Caki2 (cell line): ENCODE measurements around the gene CETN3. TPM values are rescaled to one million over a fixed set of nuclear protein-coding genes. Genes with fewer than 3 reads are reported as not detected.

Source experiments
- DNase-seq: peaks from one replicate; pipeline ENCODE4 v3.0.0-alpha.2; 2015; ENCODE audit warnings: low read depth
- in situ Hi-C: cut with HindIII; loops from 2 replicates; pipeline ENCODE4 v1.10.0; 2016; ENCODE audit warnings: low sequenced_read_pairs, low pct_unique_long_range_greater_than_20kb, mixed read lengths
- total RNA-seq: library from RNA; depleted of rRNA; stranded (reverse); fragments of >200 nt; shearing (Covaris generic); gene quantifications from 2 replicates; pipeline ENCODE4 v1.2.3, GENCODE V29; 2014; ENCODE audit warnings: low replicate concordance; rRNA removed

Gene CETN3
- 11.9 and 33.2 TPM in 2 replicates for total RNA-seq

GRCh38 chr5:90409318-90410177 is at the start of gene CETN3:
CETN3 (minus strand) TSS chr5:90409756; CDS start chr5:90409661, 95 bp downstream.
- peak; percentile 87 for DNase-seq
- in situ Hi-C loops = no loop called here

DNA sequence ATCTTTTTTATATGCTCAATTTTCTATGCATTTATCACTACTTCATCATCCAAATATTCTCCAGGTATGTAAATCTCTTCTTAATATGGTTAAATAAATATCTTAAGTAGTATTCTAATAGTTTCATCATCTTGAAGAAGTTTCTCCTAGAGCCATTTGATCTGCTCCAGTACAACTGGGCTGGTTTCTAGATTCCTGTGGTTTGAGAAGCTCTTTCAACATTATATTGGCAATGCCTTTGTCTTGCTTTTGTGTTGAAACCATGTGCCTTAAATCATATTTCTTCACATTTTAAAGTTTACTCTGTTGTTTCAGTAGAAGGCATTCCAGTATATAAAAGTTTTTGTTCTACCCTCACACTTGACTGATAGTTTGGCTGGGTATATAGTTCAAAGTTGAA is 37.4 kb upstream of the CETN3 start:
- DNase-seq = no peak
- in situ Hi-C loops = no loop called here

GRCh38 chr5:90440644-90441043 is 31.1 kb upstream of the CETN3 start:
- DNase-seq = no peak
- in situ Hi-C loops = no loop called here

DNA sequence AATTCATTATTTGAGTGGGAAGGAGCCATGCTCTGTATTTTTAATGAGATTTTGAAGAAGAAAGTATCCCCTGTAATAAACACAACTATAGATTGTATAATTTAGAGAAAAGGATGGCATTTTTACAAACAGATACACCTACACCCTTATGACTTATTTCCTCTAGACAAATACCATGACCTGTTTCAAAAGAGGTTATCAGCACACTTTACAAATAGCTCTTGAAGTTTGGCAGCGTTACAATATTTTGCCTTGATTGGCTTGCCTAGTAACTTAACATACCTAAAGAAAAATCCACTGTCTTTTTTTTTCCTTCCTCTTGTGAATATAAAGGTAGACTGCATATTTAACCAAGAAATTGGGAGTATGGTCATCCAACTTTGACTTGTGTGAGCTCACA is 28.5 kb upstream of the CETN3 start:
- in situ Hi-C loops = no loop called here
- no peak for DNase-seq

DNA sequence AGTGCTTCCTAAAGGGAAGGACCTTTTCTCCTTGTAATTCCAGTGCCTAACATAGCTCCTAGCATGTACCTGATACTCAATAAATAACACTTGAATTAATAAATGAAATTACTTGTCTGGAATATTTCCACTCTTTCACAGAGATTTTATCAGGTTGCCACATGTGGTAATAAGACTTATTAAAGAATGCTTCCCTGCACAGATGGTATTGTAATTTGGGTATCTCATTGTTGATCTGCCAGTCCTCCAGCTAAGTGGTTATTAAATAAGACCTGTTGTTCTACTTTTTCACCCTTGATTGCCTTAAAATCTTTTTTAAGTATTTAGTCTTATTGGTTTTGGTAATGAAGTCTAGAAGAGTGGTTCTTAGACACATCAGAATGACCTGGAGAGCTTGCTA is 28.1 kb upstream of the CETN3 start:
- DNase-seq = no peak
- in situ Hi-C loops = no loop called here

DNA sequence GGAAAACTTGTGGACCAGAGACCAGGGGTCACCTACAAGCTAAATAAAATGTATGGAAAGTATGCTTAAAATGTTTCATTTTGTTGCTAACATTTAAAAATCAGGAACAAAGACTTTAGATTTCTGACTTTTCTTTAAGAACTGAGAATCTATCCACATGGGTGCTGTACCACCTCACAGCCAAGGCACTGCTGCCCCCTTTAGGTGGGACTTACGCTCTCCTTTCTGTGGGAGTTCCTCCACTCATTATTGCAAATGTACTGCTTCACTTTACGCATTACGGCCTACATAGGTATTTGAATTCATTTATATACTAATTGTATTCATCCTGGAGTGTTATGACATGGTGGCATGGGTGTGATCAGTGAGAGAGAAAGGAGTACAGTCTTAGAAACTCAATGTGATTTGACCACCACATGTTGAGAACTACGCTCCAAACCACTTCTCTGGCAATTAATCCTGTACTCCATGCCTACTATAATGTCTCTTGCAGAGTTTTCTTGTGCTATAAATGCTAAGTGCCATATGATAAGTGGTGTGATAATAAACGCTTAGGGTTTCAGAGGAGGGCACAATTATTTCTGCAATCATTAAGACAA is 24.7 kb upstream of the CETN3 start:
- DNase-seq = no peak
- in situ Hi-C loops = no loop called here

DNA sequence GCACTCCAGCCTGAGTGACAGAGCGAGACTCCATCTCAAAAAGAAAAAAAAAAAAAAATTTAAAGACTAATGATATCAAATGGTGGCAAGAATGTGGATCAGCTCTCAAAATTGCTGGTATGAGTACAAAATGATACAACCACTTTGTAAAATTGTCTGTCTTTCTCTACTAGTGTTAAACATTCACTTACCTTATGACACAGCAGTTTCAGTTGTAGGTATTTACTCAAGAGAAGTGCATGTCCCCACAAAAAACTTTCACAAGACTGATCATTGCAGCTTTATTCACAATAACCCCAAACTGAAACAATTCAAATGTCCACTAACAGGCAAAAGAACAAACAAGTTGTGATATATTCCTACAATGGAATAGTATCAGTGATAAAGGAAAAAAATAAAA is 14.7 kb upstream of the CETN3 start:
- no peak for DNase-seq
- in situ Hi-C loops = no loop called here

DNA sequence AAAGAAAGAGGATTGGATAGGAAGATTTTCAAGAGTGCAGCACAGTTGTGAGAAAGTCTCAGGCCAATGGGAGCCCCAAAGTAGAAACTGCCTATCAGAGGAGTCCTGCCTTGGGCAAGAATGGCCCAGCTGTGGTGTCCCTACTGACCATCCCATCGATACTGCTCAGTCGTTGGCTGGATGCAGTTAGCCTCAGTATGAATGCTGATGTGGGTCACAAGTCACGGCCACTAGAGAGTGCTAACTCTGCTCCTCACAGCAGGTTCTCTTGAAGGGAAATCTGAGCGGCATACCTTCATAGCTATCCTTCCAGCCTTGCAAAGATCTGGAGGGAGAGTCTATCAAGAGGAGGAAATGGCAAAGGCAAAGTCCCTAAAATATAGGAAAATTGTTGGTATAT is 11.6 kb upstream of the CETN3 start:
- in situ Hi-C loops = no loop called here
- no peak for DNase-seq

DNA sequence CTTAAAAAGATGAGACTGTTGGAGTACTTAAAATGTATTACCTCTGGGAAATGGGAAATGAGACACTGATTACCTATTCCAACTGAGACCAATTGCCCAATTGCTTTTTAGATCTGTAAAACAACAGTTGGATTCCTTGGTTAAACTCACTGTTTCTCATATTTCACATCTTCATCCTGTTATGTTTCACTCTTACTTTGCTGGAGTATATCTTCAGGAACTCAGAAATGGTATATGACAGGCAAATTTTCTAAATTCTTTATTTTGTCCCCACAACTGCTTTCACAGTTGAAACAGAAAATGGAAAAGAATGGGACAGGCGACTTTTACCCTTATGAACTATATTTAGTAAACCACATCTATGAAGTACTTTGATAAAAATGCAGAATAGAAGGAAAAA is 8.7 kb upstream of the CETN3 start:
- DNase-seq = no peak

DNA sequence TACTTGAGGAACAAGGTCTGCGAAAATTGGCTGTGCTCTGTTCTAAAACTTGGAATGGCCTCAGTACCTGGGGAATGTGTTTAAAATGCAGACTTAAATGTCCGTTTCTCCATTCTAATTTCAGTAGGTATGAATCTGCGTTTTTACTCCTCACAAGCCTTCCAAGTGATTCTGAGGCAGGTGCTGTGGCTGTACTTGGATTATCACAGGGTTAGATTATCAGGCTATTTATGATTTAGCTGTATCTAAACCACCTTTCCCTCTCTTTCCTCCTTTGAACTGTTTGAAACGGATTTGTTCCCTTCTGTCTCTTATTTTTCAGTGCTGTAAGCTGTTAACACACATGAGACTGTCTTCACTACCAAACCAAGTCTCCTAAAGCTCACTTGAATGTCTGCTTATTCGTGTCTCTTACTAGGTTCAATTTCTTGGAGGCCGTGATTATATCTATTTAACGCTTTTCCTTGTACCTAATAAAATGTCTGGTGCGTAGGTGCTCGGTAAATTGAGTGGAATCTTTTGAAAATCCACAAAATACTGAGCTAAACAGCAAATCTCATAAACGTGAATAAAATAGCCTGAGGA is 714 bp upstream of the CETN3 start:
- no peak for DNase-seq
- in situ Hi-C loops = no loop called here

More for the DNA sequence above, 8.7 kb upstream of the CETN3 start:
- in situ Hi-C loops = no loop called here

DNA sequence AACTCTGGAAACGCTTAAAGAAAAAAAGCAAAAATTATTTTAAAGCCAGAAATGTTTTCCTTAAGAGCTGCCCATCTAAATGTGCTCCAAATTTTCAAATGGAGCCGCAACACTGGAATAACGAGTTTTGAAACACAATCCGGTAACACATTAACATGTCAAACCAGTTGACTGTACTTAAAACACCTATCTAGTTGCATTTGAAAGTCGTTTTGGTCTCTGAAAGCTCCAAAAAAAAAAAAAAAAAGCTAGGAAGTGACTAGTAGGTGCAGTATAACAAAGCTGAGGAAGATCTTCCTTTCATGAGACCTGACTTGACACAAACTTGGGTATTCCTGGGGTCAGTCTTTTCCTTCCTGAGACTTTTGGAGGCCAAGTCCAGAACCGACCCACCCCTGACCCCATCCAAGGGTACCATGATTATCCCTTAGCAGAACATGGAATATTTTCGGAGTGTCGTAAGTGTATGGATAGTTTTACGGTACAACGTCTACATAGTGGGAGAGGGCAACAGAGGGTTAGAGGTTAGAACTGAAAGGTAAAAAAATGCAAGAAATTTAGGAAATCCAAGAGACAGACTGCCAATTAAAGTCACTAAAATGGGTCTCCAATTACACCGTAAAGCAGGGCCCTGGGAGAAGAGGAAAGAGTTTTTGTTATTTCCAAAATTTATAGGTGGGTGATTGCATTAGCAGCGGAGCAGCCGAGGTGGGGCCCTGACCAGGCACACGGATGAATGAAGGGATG is 812 bp downstream of the CETN3 start:
- DNase-seq = no peak
- in situ Hi-C loops = no loop called here

- no peak for DNase-seq
- in situ Hi-C loops = no loop called here
Observed at GRCh38 chr5:90406466-90406865, 3.1 kb downstream of the CETN3 start.

GRCh38 chr5:90402521-90403255 is 6.9 kb downstream of the CETN3 start:
- in situ Hi-C loops = no loop called here
- DNase-seq = no peak

GRCh38 chr5:90399251-90399650 is 10.3 kb downstream of the CETN3 start:
- DNase-seq = no peak
- in situ Hi-C loops = no loop called here

DNA sequence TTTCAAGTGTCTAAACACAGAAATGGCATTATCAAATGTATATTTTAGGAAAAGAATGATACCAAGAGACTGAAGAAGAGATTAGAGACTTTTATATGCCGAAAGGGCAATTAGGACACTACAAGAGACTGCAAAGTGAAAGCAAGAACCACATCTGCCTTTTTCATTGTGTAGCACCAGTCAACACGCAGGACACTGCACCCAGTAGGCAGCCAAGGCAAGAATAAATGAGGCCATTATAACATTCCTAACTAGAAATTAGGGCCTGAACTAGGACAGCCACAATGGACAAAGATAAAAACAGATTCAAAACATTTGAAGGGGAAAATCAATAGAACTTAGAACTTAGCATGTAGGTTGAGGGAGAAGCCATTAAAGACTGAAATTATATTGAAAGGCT is 10.8 kb downstream of the CETN3 start:
- in situ Hi-C loops = no loop called here
- no peak for DNase-seq

DNA sequence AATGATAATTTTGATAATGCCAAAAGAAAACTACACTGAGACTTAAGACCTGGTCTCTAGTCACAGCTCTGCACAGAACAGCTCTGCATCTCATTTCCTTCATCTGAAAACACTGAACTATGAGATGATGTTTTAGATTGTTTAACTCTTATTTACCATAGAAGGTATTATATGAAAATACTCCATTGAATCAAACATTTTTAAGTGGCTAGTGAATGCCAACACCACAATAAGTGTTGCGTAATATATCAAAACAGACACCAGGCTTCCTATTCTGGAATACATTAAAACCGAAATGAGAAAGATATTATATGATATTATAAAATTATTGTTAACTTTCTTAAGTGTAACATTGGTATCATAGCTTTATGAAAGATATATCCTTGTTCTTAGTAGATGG is 14.6 kb downstream of the CETN3 start:
- DNase-seq = no peak
- in situ Hi-C loops = no loop called here

GRCh38 chr5:90390928-90391327 is 18.6 kb downstream of the CETN3 start:
- in situ Hi-C loops = no loop called here

GRCh38 chr5:90390326-90390725 is 19.2 kb downstream of the CETN3 start:
- in situ Hi-C loops = no loop called here

More at GRCh38 chr5:90390928-90391327, 18.6 kb downstream of the CETN3 start:
- no peak for DNase-seq

More at GRCh38 chr5:90390326-90390725, 19.2 kb downstream of the CETN3 start:
- DNase-seq = no peak
